GM18526 (cell line): ENCODE data around the gene USP17L28.
"Not testable (repeated sequence)": the region's sequence is repeated elsewhere in the genome, so short reads cannot be mapped to it uniquely, and the experiment has no call there.

Experiments
- POLR2A ChIP-seq: IDR thresholded peaks from 3 replicates; pipeline ENCODE4 v1.6.1; 2011; ENCODE audit not compliant: insufficient read length; ENCODE audit errors: extremely low read depth

Gene USP17L28

GRCh38 chr4:9348593-9348992 lies at the start of gene USP17L28:
USP17L28 (plus strand) TSS chr4:9348893; CDS start chr4:9348893, 0 bp downstream.
- not testable (repeated sequence) for TF ChIP-seq POLR2A

- not testable (repeated sequence) for TF ChIP-seq POLR2A
Observed at GRCh38 chr4:9324865-9325264, 23.8 kb upstream of the USP17L28 start, which contains the start of gene USP17L24. USP17L24 (plus strand) TSS chr4:9325165; CDS start chr4:9325165, 0 bp downstream.

- TF ChIP-seq POLR2A = not testable (repeated sequence)
Observed at GRCh38 chr4:9329611-9330010, 19.1 kb upstream of the USP17L28 start, which contains the start of gene USP17L25. USP17L25 (plus strand) TSS chr4:9329911; CDS start chr4:9329911, 0 bp downstream.

GRCh38 chr4:9334358-9334757 lies 14.3 kb upstream of the USP17L28 start, which contains the start of gene USP17L26:
USP17L26 (plus strand) TSS chr4:9334658; CDS start chr4:9334658, 0 bp downstream.
- TF ChIP-seq POLR2A = not testable (repeated sequence)

- not testable (repeated sequence) for TF ChIP-seq POLR2A
Observed at GRCh38 chr4:9339103-9339502, 9.6 kb upstream of the USP17L28 start, which contains the start of gene USP17L5. USP17L5 (plus strand) TSS chr4:9339403; CDS start chr4:9339403, 0 bp downstream.

- TF ChIP-seq POLR2A = not testable (repeated sequence)
Observed at GRCh38 chr4:9343848-9344247, 4.8 kb upstream of the USP17L28 start, which contains the start of gene USP17L27. USP17L27 (plus strand) TSS chr4:9344148; CDS start chr4:9344148, 0 bp downstream.

GRCh38 chr4:9353338-9353737 lies 4.6 kb downstream of the USP17L28 start, which contains the start of gene USP17L29:
USP17L29 (plus strand) TSS chr4:9353638; CDS start chr4:9353638, 0 bp downstream.
- TF ChIP-seq POLR2A = not testable (repeated sequence)

GRCh38 chr4:9362829-9363228 lies 14.1 kb downstream of the USP17L28 start, which contains the start of gene USP17L30:
USP17L30 (plus strand) TSS chr4:9363129; CDS start chr4:9363129, 0 bp downstream.
- not testable (repeated sequence) for TF ChIP-seq POLR2A

GRCh38 chr4:9384126-9384525 lies 35.4 kb downstream of the USP17L28 start:
- TF ChIP-seq POLR2A = no peak
